Thyroid gland (tissue), 4 donors: ENCODE data around the gene CIAPIN1.

ENCODE experiments used
- POLR2A ChIP-seq, 2 donors: fragments of 450-650 bp; IDR thresholded peaks; one replicate each; pipeline ENCODE4 v1.6.1; 2017; ENCODE audit warnings: antibody characterized with exemption in 2 of 2, mild to moderate bottlenecking in 2 of 2, moderate library complexity in 1 of 2
- TF ChIP-seq, protein P1 (sequence below), 6 experiments: fragments of 200-600 bp in 3 of 6; fragments of 450-650 bp in 3 of 6; sonication (generic) in 3 of 6; IDR thresholded peaks; one replicate each; pipeline ENCODE4 v1.5.1; 2016 to 2019; ENCODE audit warnings: antibody characterized with exemption in 6 of 6, mild to moderate bottlenecking in 2 of 6, inconsistent platforms in 1 of 6, moderate library complexity in 1 of 6

DNA sequence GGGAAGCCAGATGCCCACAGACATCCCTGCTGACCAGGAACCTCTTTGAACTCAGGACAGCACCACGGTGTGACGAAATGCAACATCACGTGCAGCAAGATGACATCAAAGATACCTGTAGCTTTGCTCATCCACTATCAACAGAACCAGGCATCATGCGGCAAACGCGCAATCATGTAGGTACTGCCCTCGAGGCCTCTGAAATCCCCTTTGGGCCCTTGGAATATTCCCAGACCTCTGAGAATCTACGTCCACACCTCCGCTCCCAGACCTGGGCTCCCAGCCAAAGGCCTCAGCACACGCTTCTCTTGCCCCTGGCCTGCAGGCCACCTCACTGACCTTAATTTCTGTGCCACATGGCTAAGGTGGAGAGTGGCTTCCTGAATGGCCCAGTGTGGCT is 67.6 kb downstream of the CIAPIN1 start:
- TF ChIP-seq, protein P1, sequence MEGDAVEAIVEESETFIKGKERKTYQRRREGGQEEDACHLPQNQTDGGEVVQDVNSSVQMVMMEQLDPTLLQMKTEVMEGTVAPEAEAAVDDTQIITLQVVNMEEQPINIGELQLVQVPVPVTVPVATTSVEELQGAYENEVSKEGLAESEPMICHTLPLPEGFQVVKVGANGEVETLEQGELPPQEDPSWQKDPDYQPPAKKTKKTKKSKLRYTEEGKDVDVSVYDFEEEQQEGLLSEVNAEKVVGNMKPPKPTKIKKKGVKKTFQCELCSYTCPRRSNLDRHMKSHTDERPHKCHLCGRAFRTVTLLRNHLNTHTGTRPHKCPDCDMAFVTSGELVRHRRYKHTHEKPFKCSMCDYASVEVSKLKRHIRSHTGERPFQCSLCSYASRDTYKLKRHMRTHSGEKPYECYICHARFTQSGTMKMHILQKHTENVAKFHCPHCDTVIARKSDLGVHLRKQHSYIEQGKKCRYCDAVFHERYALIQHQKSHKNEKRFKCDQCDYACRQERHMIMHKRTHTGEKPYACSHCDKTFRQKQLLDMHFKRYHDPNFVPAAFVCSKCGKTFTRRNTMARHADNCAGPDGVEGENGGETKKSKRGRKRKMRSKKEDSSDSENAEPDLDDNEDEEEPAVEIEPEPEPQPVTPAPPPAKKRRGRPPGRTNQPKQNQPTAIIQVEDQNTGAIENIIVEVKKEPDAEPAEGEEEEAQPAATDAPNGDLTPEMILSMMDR (IDR thresholded peaks at IDR 0.05), result no peak
- no peak for TF ChIP-seq POLR2A (IDR thresholded peaks at IDR 0.05)
